K562 (cell line): ENCODE data around the gene ST8SIA4. TPM values are rescaled to one million over a fixed set of nuclear protein-coding genes. Genes with fewer than 3 reads are reported as not detected.

Experiments
- ATAC-seq: fragments of 200-7000 bp; cut with Tn5 transposase; 3 replicates; pipeline ENCODE4 v1.9.1; 2020; ENCODE audit warnings: moderate library complexity
- BruUV-seq: library from RNA; stranded (reverse); fragments of 400-500 nt; replicated peaks from 2 replicates; lab custom pipeline; 2021; lab: Mats Ljungman, UMichigan
- CTCF ChIA-PET: fragments of 300-600 bp; formaldehyde crosslinking; extraction: SDS; loops from one replicate; lab custom pipeline; 2021; ENCODE audit warnings: low intra/inter-chr PET ratio; lab: Yijun Ruan, JAX
- POLR2A ChIA-PET: fragments of 300-600, 350-650 bp; sonication (Branson Sonifier 250); formaldehyde crosslinking; extraction: SDS; loops from one replicate; lab custom pipeline; 2021; ENCODE audit warnings: antibody characterized with exemption, inconsistent platforms; lab: Yijun Ruan, JAX
- DNase-seq, 4 experiments: peaks; one replicate each; pipeline versions ENCODE4 v3.0.0 to v3.0.0-alpha.2; 2011 to 2018; ENCODE audit warnings: low spot score in 3 of 4, mixed read lengths in 3 of 4; ENCODE audit errors: extremely low read depth in 1 of 4
- FAIRE-seq: peaks from 2 replicates; lab custom pipeline; 2011; peaks lifted over from hg19 to GRCh38; lab: Jason Lieb, UNC
- H2AFZ ChIP-seq: 2 replicates; pipeline ENCODE4 v1.6.0; 2011; ENCODE audit warnings: low read depth, low read length, control low read depth, inconsistent platforms
- H3K27ac ChIP-seq: fragments of 200-600 bp; 3 replicates; pipeline ENCODE4 v1.8.0; 2011; ENCODE audit warnings: low read depth, mild to moderate bottlenecking, control low read depth, inconsistent platforms, low read length, moderate library complexity, mixed read lengths; ENCODE audit errors: extremely low read depth
- H3K27me3 ChIP-seq, 2 experiments: fragments of 300-600 bp in 1 of 2; 2 replicates in 1 of 2; 3 replicates in 1 of 2; pipeline versions ENCODE4 v1.6.0 to v1.8.0; 2011; ENCODE audit warnings: inconsistent platforms in 2 of 2, low read length in 2 of 2, mild to moderate bottlenecking in 1 of 2, mixed read lengths in 1 of 2, moderate library complexity in 1 of 2; ENCODE audit not compliant: control insufficient read depth in 2 of 2, insufficient read depth in 2 of 2
- H3K36me3 ChIP-seq: fragments of 300-600 bp; 3 replicates; pipeline ENCODE4 v1.8.0; 2011; ENCODE audit warnings: mild to moderate bottlenecking, low read length, inconsistent platforms; ENCODE audit not compliant: control insufficient read depth, insufficient read depth
- H3K4me1 ChIP-seq, 2 experiments: fragments of 200-600 bp in 1 of 2; replicated peaks in 1 of 2; 2 replicates in 1 of 2; 3 replicates in 1 of 2; pipeline versions ENCODE4 v1.5.1 to v1.8.0; 2011; ENCODE audit warnings: inconsistent platforms in 2 of 2, low read length in 2 of 2, mild to moderate bottlenecking in 1 of 2, mixed read lengths in 1 of 2, moderate library complexity in 1 of 2; ENCODE audit not compliant: control insufficient read depth in 2 of 2, insufficient read depth in 2 of 2
- H3K4me2 ChIP-seq: 2 replicates; pipeline ENCODE4 v1.6.1; 2011; ENCODE audit warnings: low read length, control low read depth, inconsistent platforms, mixed read lengths; ENCODE audit not compliant: insufficient read depth
- H3K4me3 ChIP-seq: fragments of 200-600 bp; sonication (generic), shearing (Covaris generic); 2 replicates; pipeline ENCODE4 v1.5.1; 2016; ENCODE audit warnings: control low read depth, inconsistent platforms
- H3K79me2 ChIP-seq: fragments of 200-600 bp; 3 replicates; pipeline ENCODE4 v1.8.0; 2011; ENCODE audit warnings: low read length, inconsistent platforms; ENCODE audit not compliant: control insufficient read depth, insufficient read depth
- H3K9ac ChIP-seq, 2 experiments: 2 replicates each; pipeline versions ENCODE4 v1.6.0 to v1.6.1; 2011; ENCODE audit warnings: low read depth in 2 of 2, low read length in 2 of 2, control low read depth in 1 of 2, inconsistent platforms in 1 of 2, mild to moderate bottlenecking in 1 of 2, mixed read lengths in 1 of 2; ENCODE audit not compliant: insufficient read depth in 1 of 2
- H3K9me1 ChIP-seq: one replicate; pipeline ENCODE4 v1.6.0; 2011; ENCODE audit warnings: inconsistent platforms, mild to moderate bottlenecking, low read length, moderate library complexity; ENCODE audit not compliant: control insufficient read depth, insufficient read depth
- H3K9me3 ChIP-seq: replicated peaks from 2 replicates; pipeline ENCODE4 v1.5.1; 2011; ENCODE audit warnings: low read depth, low read length, inconsistent platforms; ENCODE audit not compliant: control insufficient read depth, insufficient read depth
- H4K20me1 ChIP-seq: replicated peaks from 2 replicates; pipeline ENCODE4 v1.6.1; 2011; ENCODE audit warnings: low read length, inconsistent platforms, mixed read lengths; ENCODE audit not compliant: control insufficient read depth, insufficient read depth
- DACH1 ChIP-seq: fragments of 450-650 bp; IDR thresholded peaks from 2 replicates; pipeline ENCODE4 v1.6.1; 2018; ENCODE audit not compliant: partially characterized antibody
- IRF1 ChIP-seq: sonication (generic); formaldehyde crosslinking; IDR thresholded peaks from 2 replicates; pipeline ENCODE4 v1.8.0; 2022; ENCODE audit warnings: missing genetic modification reagents, mild to moderate bottlenecking, borderline replicate concordance
- KLF13 ChIP-seq: fragments of 450-650 bp; IDR thresholded peaks from 2 replicates; pipeline ENCODE4 v1.6.1; 2016; ENCODE audit warnings: missing genetic modification characterization, low read depth, mild to moderate bottlenecking, missing compliant biosample characterization, moderate library complexity, borderline replicate concordance
- LARP7 ChIP-seq: fragments of 450-650 bp; IDR thresholded peaks from 2 replicates; pipeline ENCODE4 v1.6.1; 2016
- MYBL2 ChIP-seq, 2 experiments: fragments of 450-650 bp in 1 of 2; sonication (generic) in 1 of 2; formaldehyde crosslinking in 1 of 2; IDR thresholded peaks; 2 replicates each; pipeline versions ENCODE4 v1.6.1 to v1.8.1; 2017 to 2022; ENCODE audit warnings: borderline replicate concordance in 1 of 2, inconsistent platforms in 1 of 2, low read depth in 1 of 2, mild to moderate bottlenecking in 1 of 2, missing genetic modification reagents in 1 of 2, moderate library complexity in 1 of 2
- POLR3A ChIP-seq: IDR thresholded peaks from 2 replicates; pipeline ENCODE4 v1.6.1; 2011; ENCODE audit warnings: borderline replicate concordance, mild to moderate bottlenecking, moderate library complexity; ENCODE audit not compliant: insufficient read length, insufficient read depth; ENCODE audit errors: extremely low read depth
- SIN3B ChIP-seq: fragments of 450-650 bp; IDR thresholded peaks from 2 replicates; pipeline ENCODE4 v1.6.1; 2017; ENCODE audit warnings: low read depth, mild to moderate bottlenecking, moderate library complexity
- SNIP1 ChIP-seq: fragments of 450-650 bp; IDR thresholded peaks from 2 replicates; pipeline ENCODE4 v1.7.1; 2017; ENCODE audit warnings: low read depth, mild to moderate bottlenecking
- TAF1 ChIP-seq: IDR thresholded peaks from 2 replicates; pipeline ENCODE4 v1.6.1; 2011; ENCODE audit warnings: mild to moderate bottlenecking, low read length, moderate library complexity; ENCODE audit not compliant: insufficient read depth, control insufficient read depth, severe bottlenecking; ENCODE audit errors: extremely low read depth
- TAF9B ChIP-seq: fragments of 450-650 bp; IDR thresholded peaks from 2 replicates; pipeline ENCODE4 v1.6.1; 2018; ENCODE audit warnings: mild to moderate bottlenecking; ENCODE audit not compliant: partially characterized antibody
- TBP ChIP-seq: optimal IDR thresholded peaks from 2 replicates; pipeline ENCODE3; 2011; ENCODE audit warnings: low read depth, low read length, improper control_type of control experiment
- VEZF1 ChIP-seq: fragments of 200-800 bp; sonication (Bioruptor generic); IDR thresholded peaks from 2 replicates; pipeline ENCODE4 v1.6.1; 2017; ENCODE audit warnings: missing genetic modification characterization, missing compliant biosample characterization
- ZNF23 ChIP-seq: fragments of 250-450 bp; sonication (Bioruptor Pico); IDR thresholded peaks from 2 replicates; pipeline ENCODE4 v1.4.0; 2020; ENCODE audit warnings: mild to moderate bottlenecking
- ZNF253 ChIP-seq: fragments of 250-450 bp; sonication (Bioruptor Pico); conservative IDR thresholded peaks from 2 replicates; pipeline ENCODE4 v1.6.1; 2021; ENCODE audit warnings: mild to moderate bottlenecking
- ZNF592 ChIP-seq: fragments of 450-650 bp; IDR thresholded peaks from 2 replicates; pipeline ENCODE4 v1.6.1; 2017; ENCODE audit warnings: antibody characterized with exemption, mild to moderate bottlenecking
- ZZZ3 ChIP-seq: fragments of 450-650 bp; IDR thresholded peaks from 2 replicates; pipeline ENCODE4 v1.6.1; 2016; ENCODE audit warnings: antibody characterized with exemption, mild to moderate bottlenecking, moderate library complexity
- whole genome bisulfite sequencing: fragments of 100-300 bp; shearing (Covaris generic); methylation state at CpG from one replicate; pipeline ENCODE4 v1.1.6; 2016; ENCODE audit warnings: low coverage, mixed read lengths; ENCODE audit not compliant: insufficient coverage; ENCODE audit errors: missing lambda C conversion rate; 5-methylcytosine and 5-hydroxymethylcytosine counted together
- in situ Hi-C: fragments of 300-500 bp; cut with MboI; formaldehyde crosslinking; loops from 4 replicates; pipeline ENCODE4 v1.15.0; 2018; ENCODE audit warnings: inconsistent platforms, mixed read lengths
- intact Hi-C: fragments of 100-400 bp; cut with micrococcal nuclease; formaldehyde crosslinking; loops from 2 replicates; pipeline ENCODE4 v1.14.2; 2022
- polyA plus RNA-seq, 8 experiments: library from polyadenylated mRNA; depleted of rRNA in 4 of 8; stranded (reverse) in 5 of 8; unstranded in 3 of 8; fragments of >200 nt; fragmentation: Nextera tagmentation in 2 of 8; fragmentation: Illumina TruSeq in 1 of 8; extraction: Ambion mirVana in 2 of 8; extraction: Trizol in 1 of 8; gene quantifications; 2 replicates each; pipeline versions ENCODE4 v1.2.1 to v1.2.3, GENCODE V29; 2011 to 2014; ENCODE audit warnings: inconsistent platforms in 1 of 8, missing spikeins in 1 of 8
- total RNA-seq, 7 experiments: library from RNA; depleted of rRNA in 6 of 7; stranded (reverse); fragments of >200 nt in 6 of 7; fragmentation: Illumina TruSeq in 2 of 7; extraction: Trizol in 2 of 7; gene quantifications; 2 replicates each; pipeline versions ENCODE4 v1.2.1 to v1.2.3, GENCODE V29; 2011 to 2021; ENCODE audit warnings: low replicate concordance in 1 of 7

Gene ST8SIA4
- total and polyA plus RNA-seq, 9 of the 15 experiments (the other 6 are each of a cell fraction or from before 2014, with no cell fraction given): 0.22 to 2.0 (median 0.54) TPM

- H3K9me1 ChIP-seq: no peaks in the 10 kb centered on the region
- H3K27ac ChIP-seq: no peak overlapping the region
- in situ Hi-C loops (no loop called here), intact Hi-C loops (no loop called here)
- no peak overlapping the region for H3K9ac ChIP-seq
- H3K9me3 ChIP-seq: no peaks in the 10 kb centered on the region
- no peak for ATAC-seq
- DNase-seq: no peak
- H3K79me2 ChIP-seq: no peaks in the 10 kb centered on the region
- no peak for TF ChIP-seq LARP7
- no peak for TF ChIP-seq KLF13 (tag)
- TF ChIP-seq SIN3B: no peak
- no peak for TF ChIP-seq TAF1
- TF ChIP-seq IRF1 (CRISPR knock-in tag): no peak
- no peak for TF ChIP-seq SNIP1
- no peak for TF ChIP-seq ZNF253 (CRISPR knock-in tag)
- TF ChIP-seq VEZF1 (CRISPR knock-in tag): no peak
- TF ChIP-seq ZNF592: no peak
- TF ChIP-seq MYBL2 (IDR thresholded peaks at IDR 0.05; ENCODE audit: low read depth): no peak
- no peak for TF ChIP-seq MYBL2 (CRISPR knock-in tag; IDR thresholded peaks at IDR 0.05; ENCODE audit: borderline replicate concordance)
- no peak for TF ChIP-seq ZZZ3
- no peak for TF ChIP-seq TBP
- no peak for TF ChIP-seq DACH1
- no peak for TF ChIP-seq TAF9B
- TF ChIP-seq POLR3A: no peak
- TF ChIP-seq ZNF23 (CRISPR knock-in tag): no peak
- FAIRE-seq: no peak
- no peaks in the 10 kb centered on the region for H3K4me1 ChIP-seq
- POLR2A ChIA-PET: no interaction called here
- CTCF ChIA-PET: no interaction called here
- BruUV-seq: no TSS peak
- H3K4me2 ChIP-seq: no peak overlapping the region
- no peak overlapping the region for H3K4me3 ChIP-seq
- no peak overlapping the region for H2AFZ ChIP-seq
- H3K36me3 ChIP-seq: no peaks in the 10 kb centered on the region
- no peaks in the 10 kb centered on the region for H4K20me1 ChIP-seq
- 0% methylated on average over 1 of the region's 1 CpG for WGBS
- no peaks in the 10 kb centered on the region for H3K27me3 ChIP-seq
Measured at GRCh38 chr5:100821751-100822150, 81.3 kb downstream of the ST8SIA4 start.
